H1 (cell line): ENCODE results near the gene PDS5A. TPM values are rescaled to one million over a fixed set of nuclear protein-coding genes. Genes with fewer than 3 reads are reported as not detected.
"Not testable (repeated sequence)": the region's sequence is repeated elsewhere in the genome, so short reads cannot be mapped to it uniquely, and the experiment has no call there.

Experiments used
- CTCF ChIA-PET: fragments of 300-600 bp; sonication (Branson Sonifier 250); formaldehyde crosslinking; loops from one replicate; lab custom pipeline; 2021; ENCODE audit not compliant: partially characterized antibody; lab: Charles Lee
- POLR2A ChIA-PET: fragments of 300-600 bp; sonication (Branson Sonifier 250); formaldehyde crosslinking; loops from one replicate; lab custom pipeline; 2021; ENCODE audit warnings: inconsistent platforms; ENCODE audit not compliant: partially characterized antibody; lab: Charles Lee
- DNase-seq, 2 experiments: peaks; one replicate each; pipeline versions ENCODE4 v3.0.0 to v3.0.0-alpha.2; 2010 to 2022; ENCODE audit warnings: low spot score in 2 of 2, low read depth in 1 of 2, mixed read lengths in 1 of 2
- FAIRE-seq: peaks from 2 replicates; lab custom pipeline; 2011; peaks lifted over from hg19 to GRCh38; lab: Jason Lieb, UNC
- H2AFZ ChIP-seq: 2 replicates; pipeline ENCODE4 v1.8.1; 2012; ENCODE audit warnings: low read length, inconsistent platforms
- H2AK5ac ChIP-seq: 2 replicates; pipeline ENCODE4 v1.6.1; 2013; ENCODE audit warnings: low read depth, low read length
- H2BK120ac ChIP-seq: replicated peaks from 2 replicates; pipeline ENCODE3; 2013; ENCODE audit warnings: low read depth, low read length, inconsistent platforms
- H2BK12ac ChIP-seq: 2 replicates; pipeline ENCODE4 v1.6.1; 2013; ENCODE audit warnings: low read depth, low read length
- H2BK15ac ChIP-seq: 2 replicates; pipeline ENCODE4 v1.6.1; 2013; ENCODE audit warnings: low read length
- H2BK20ac ChIP-seq: 2 replicates; pipeline ENCODE4 v1.6.1; 2013; ENCODE audit warnings: low read length
- H2BK5ac ChIP-seq: 2 replicates; pipeline ENCODE4 v1.6.1; 2013; ENCODE audit warnings: low read depth, low read length
- H3K14ac ChIP-seq: 2 replicates; pipeline ENCODE4 v1.6.1; 2013; ENCODE audit warnings: inconsistent platforms; ENCODE audit not compliant: insufficient read length
- H3K18ac ChIP-seq: 2 replicates; pipeline ENCODE4 v1.6.1; 2013; ENCODE audit warnings: low read length; ENCODE audit errors: extremely low read depth
- H3K23ac ChIP-seq: 2 replicates; pipeline ENCODE4 v1.6.1; 2013; ENCODE audit warnings: inconsistent platforms; ENCODE audit not compliant: insufficient read length
- H3K23me2 ChIP-seq: 2 replicates; pipeline ENCODE4 v1.6.1; 2013; ENCODE audit warnings: low read depth, low read length
- H3K27ac ChIP-seq: 2 replicates; pipeline ENCODE4 v1.6.1; 2011; ENCODE audit warnings: low read depth, low read length, inconsistent platforms
- H3K27me3 ChIP-seq, 4 experiments: replicated peaks in 1 of 4; 1 replicate in 1 of 4; 2 replicates in 3 of 4; pipeline versions ENCODE4 v1.6.1 to v1.8.1; 2011 to 2013; ENCODE audit warnings: low read length in 3 of 4, mild to moderate bottlenecking in 3 of 4, inconsistent platforms in 2 of 4, mixed read lengths in 2 of 4, moderate library complexity in 1 of 4; ENCODE audit not compliant: control insufficient read depth in 3 of 4, insufficient read depth in 3 of 4; ENCODE audit errors: extremely low read depth in 1 of 4
- H3K36me3 ChIP-seq, 4 experiments: 2 replicates each; pipeline versions ENCODE4 v1.6.1 to v1.8.1; 2011 to 2013; ENCODE audit warnings: mild to moderate bottlenecking in 4 of 4, low read length in 3 of 4, moderate library complexity in 2 of 4, control low read depth in 1 of 4, inconsistent platforms in 1 of 4; ENCODE audit not compliant: insufficient read depth in 4 of 4, control insufficient read depth in 2 of 4
- H3K4ac ChIP-seq: replicated peaks from 2 replicates; pipeline ENCODE3; 2013; ENCODE audit warnings: low read length, low read depth, mixed read lengths, inconsistent platforms; ENCODE audit not compliant: insufficient read length
- H3K4me1 ChIP-seq, 4 experiments: replicated peaks in 1 of 4; 1 replicate in 1 of 4; 2 replicates in 3 of 4; pipeline versions ENCODE4 v1.6.1 to v1.8.1; 2011 to 2013; ENCODE audit warnings: low read length in 3 of 4, inconsistent platforms in 2 of 4, mixed read lengths in 1 of 4; ENCODE audit not compliant: insufficient read depth in 4 of 4, control insufficient read depth in 3 of 4
- H3K4me2 ChIP-seq, 2 experiments: 2 replicates each; pipeline versions ENCODE4 v1.6.1 to v1.8.1; 2011 to 2013; ENCODE audit warnings: low read depth in 2 of 2, low read length in 2 of 2, control low read depth in 1 of 2, inconsistent platforms in 1 of 2, mild to moderate bottlenecking in 1 of 2; ENCODE audit not compliant: insufficient read depth in 1 of 2
- H3K4me3 ChIP-seq, 4 experiments: fragments of 200-600, 300-600 bp in 1 of 4; sonication (generic), shearing (Covaris generic), sonication (Bioruptor Twin) in 1 of 4; 2 replicates each; pipeline versions ENCODE4 v1.5.1 to v1.8.1; 2011 to 2016; ENCODE audit warnings: low read length in 4 of 4, low read depth in 3 of 4, control low read depth in 2 of 4, inconsistent platforms in 2 of 4, mild to moderate bottlenecking in 2 of 4, mixed read lengths in 1 of 4, moderate library complexity in 1 of 4; ENCODE audit not compliant: insufficient read depth in 2 of 4; ENCODE audit errors: extremely low read depth in 1 of 4
- H3K56ac ChIP-seq: replicated peaks from 2 replicates; pipeline ENCODE3; 2013; ENCODE audit warnings: low read depth, mild to moderate bottlenecking, mixed read lengths, low read length, inconsistent platforms; ENCODE audit not compliant: insufficient read length
- H3K79me1 ChIP-seq: 2 replicates; pipeline ENCODE4 v1.6.1; 2013; ENCODE audit warnings: low read depth, low read length, control low read depth
- H3K79me2 ChIP-seq, 2 experiments: 2 replicates each; pipeline versions ENCODE4 v1.6.1 to v1.8.1; 2012 to 2013; ENCODE audit warnings: low read length in 2 of 2, mild to moderate bottlenecking in 2 of 2, inconsistent platforms in 1 of 2; ENCODE audit not compliant: insufficient read depth in 2 of 2, control insufficient read depth in 1 of 2
- H3K9ac ChIP-seq, 4 experiments: replicated peaks in 1 of 4; 1 replicate in 1 of 4; 2 replicates in 3 of 4; pipeline versions ENCODE4 v1.6.1 to v1.8.1; 2011 to 2013; ENCODE audit warnings: low read depth in 3 of 4, low read length in 3 of 4, control low read depth in 2 of 4, mild to moderate bottlenecking in 2 of 4, moderate library complexity in 2 of 4, inconsistent platforms in 1 of 4; ENCODE audit errors: extremely low read depth in 1 of 4
- H3K9me3 ChIP-seq, 2 experiments: 2 replicates each; pipeline versions ENCODE4 v1.6.1 to v1.8.1; 2012 to 2013; ENCODE audit warnings: mild to moderate bottlenecking in 2 of 2, moderate library complexity in 2 of 2, control low read depth in 1 of 2, inconsistent platforms in 1 of 2, low read depth in 1 of 2, low read length in 1 of 2, mixed read lengths in 1 of 2; ENCODE audit not compliant: insufficient read depth in 2 of 2
- H4K20me1 ChIP-seq, 2 experiments: replicated peaks in 1 of 2; 2 replicates each; pipeline versions ENCODE3 to v1.8.1; 2011 to 2013; ENCODE audit warnings: inconsistent platforms in 2 of 2, low read length in 2 of 2, mild to moderate bottlenecking in 1 of 2; ENCODE audit not compliant: insufficient read depth in 2 of 2, control insufficient read depth in 1 of 2
- H4K5ac ChIP-seq: 2 replicates; pipeline ENCODE4 v1.6.1; 2013; ENCODE audit warnings: low read length, low read depth, mixed read lengths, inconsistent platforms; ENCODE audit not compliant: insufficient read length
- H4K8ac ChIP-seq: 2 replicates; pipeline ENCODE4 v1.8.0; 2013; ENCODE audit warnings: mild to moderate bottlenecking, moderate library complexity, low read length, inconsistent platforms; ENCODE audit not compliant: insufficient read depth; ENCODE audit errors: extremely low read depth
- H4K91ac ChIP-seq: replicated peaks from 2 replicates; pipeline ENCODE3; 2013; ENCODE audit warnings: low read length, mixed read lengths, inconsistent platforms; ENCODE audit not compliant: insufficient read length
- WGBS, 2 experiments: shearing (Covaris generic) in 1 of 2; methylation state at CpG; one replicate each; pipeline versions ENCODE4 v1.1.6 to v1.1.7; 2013 to 2015; ENCODE audit warnings: low lambda C conversion rate in 2 of 2, mixed read lengths in 2 of 2, inconsistent platforms in 1 of 2, low coverage in 1 of 2, missing lambda C conversion rate in 1 of 2; ENCODE audit not compliant: insufficient replicate concordance in 2 of 2, insufficient coverage in 1 of 2, insufficient read length in 1 of 2; ENCODE audit errors: extremely low coverage in 1 of 2, missing lambda C conversion rate in 1 of 2; 5-methylcytosine and 5-hydroxymethylcytosine counted together
- polyA plus RNA-seq, 7 experiments: library from polyadenylated mRNA; depleted of rRNA in 3 of 7; stranded (reverse) in 5 of 7; unstranded in 2 of 7; fragments of >200 nt in 5 of 7; fragments of 200-250 nt in 2 of 7; gene quantifications; 1 replicate in 5 of 7; 2 replicates in 1 of 7; 4 replicates in 1 of 7; pipeline versions ENCODE4 v1.2.1 to v1.2.3, GENCODE V29; 2011 to 2013; ENCODE audit warnings: missing spikeins in 2 of 7, mixed read lengths in 2 of 7
- small RNA-seq: library from polyadenylated mRNA; stranded (forward); fragments of <200 nt; extraction: miRNeasy Mini kit (QIAGEN cat#:217004); gene quantifications from one replicate; pipeline ENCODE3, GENCODE V24; 2013; ENCODE audit not compliant: insufficient read depth
- total RNA-seq: library from RNA; stranded (reverse); fragmentation: NEBNext Ultra II Directional; extraction: Animal tissue kit (Norgen Biotek cat#: 25700); gene quantifications from 2 replicates; pipeline ENCODE4 v1.2.1, GENCODE V29; 2021

Gene PDS5A
- total and polyA plus RNA-seq, 2 of the 8 experiments (the other 6 are each of a cell fraction or from before 2014, with no cell fraction given), result 15.5 to 76.6 TPM

DNA sequence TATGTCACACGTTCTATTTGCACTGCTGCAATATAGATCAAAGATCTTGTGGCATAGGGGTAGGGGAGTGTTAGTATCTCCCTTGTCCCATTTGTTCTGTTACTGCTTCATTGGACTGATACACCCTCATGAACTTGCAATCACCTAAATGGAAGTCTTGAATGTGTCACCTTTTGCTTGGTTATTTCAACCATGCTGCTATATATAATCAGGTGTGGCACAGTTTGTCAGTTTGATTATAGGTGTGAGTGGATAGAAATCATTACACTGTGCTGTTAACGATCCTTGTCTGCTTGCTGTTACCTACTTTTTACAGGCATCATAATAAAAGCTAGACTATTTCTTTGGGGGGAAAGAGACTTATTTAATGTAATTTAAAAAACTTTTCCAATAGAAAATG, 195.7 kb downstream of the PDS5A start:
- H3K4me3 ChIP-seq, H2BK15ac ChIP-seq, H3K79me1 ChIP-seq, H4K20me1 ChIP-seq, H2AK5ac ChIP-seq, H3K4me1 ChIP-seq, H3K27ac ChIP-seq, H2BK20ac ChIP-seq, H3K27me3 ChIP-seq, H3K9ac ChIP-seq, H2BK120ac ChIP-seq, H4K8ac ChIP-seq, FAIRE-seq, DNase-seq, H3K79me2 ChIP-seq, H3K4me2 ChIP-seq, H2AFZ ChIP-seq, H3K4ac ChIP-seq, H2BK5ac ChIP-seq, H3K23me2 ChIP-seq, H3K56ac ChIP-seq, H3K9me3 ChIP-seq, H3K18ac ChIP-seq, H4K91ac ChIP-seq, H3K23ac ChIP-seq, H2BK12ac ChIP-seq, H3K14ac ChIP-seq, H4K5ac ChIP-seq: not testable (repeated sequence)
- ChIA-PET POLR2A (interaction anchor here (1.8 kb wide), 1 partner anchor 13 kb away, joined by 9 read pairs; no protein-coding TSS in a partner anchor), CTCF (interaction anchor here (1.3 kb wide), 1 partner anchor 68 kb away, joined by 3 read pairs; no protein-coding TSS in a partner anchor)
- WGBS, 2 experiments, result 88% methylated on average over 2 of the region's 2 CpGs; no CpG with 5 or more reads in 1 of the 2 experiments
- H3K36me3 ChIP-seq, result peaks cover 0 to 34% (median 17%) of the 10 kb centered on the region in 4 experiments; a peak in 5 of 8 replicates

Small RNAs within 50 kb of the gene (small RNA-seq; reads per million reads assigned to genes)
- not detected for gene RNA5SP159

Other genes starting within 250 kb of the PDS5A start
- 43.1 and 44.7 TPM in 2 replicates for gene N4BP2, start 78.9 kb upstream of the PDS5A start, total RNA-seq
- 3.3 and 4.4 TPM in 2 replicates for gene N4BP2, start 78.9 kb upstream of the PDS5A start, polyA plus RNA-seq (2011; rRNA removed)
- 5.8 and 6.9 TPM in 2 replicates for gene RHOH, start 219.1 kb upstream of the PDS5A start, total RNA-seq
- 2.5 and 5.9 TPM in 2 replicates for gene RHOH, start 219.1 kb upstream of the PDS5A start, polyA plus RNA-seq (2011; rRNA removed)